ENCODE measurements around the gene INPP4B.

GRCh38 chr4:142777045-142777743, 68.9 kb downstream of the INPP4B start:
- no peak for TF ChIP-seq CTCF (conservative IDR thresholded peaks at IDR 0.05; ENCODE audit: low read depth, low read length)
- no peak for TF ChIP-seq EZH2 (IDR thresholded peaks at IDR 0.05; ENCODE audit: low read length, unreplicated experiment)
- TF ChIP-seq EZH2phosphoT487 (IDR thresholded peaks at IDR 0.05; ENCODE audit: borderline replicate concordance, low read length) = no peak

Measured in PC-3 (cell line).